Neuron (in vitro differentiated cells): ENCODE data around the gene QRICH2.
A peak's percentile ranks its signal among the peaks of the same experiment; 100 is the strongest.
"Not testable (repeated sequence)": the region's sequence is repeated elsewhere in the genome, so short reads cannot be mapped to it uniquely, and the experiment has no call there.

ENCODE experiments used
- H2AFZ ChIP-seq: one replicate; pipeline ENCODE4 v1.6.1; 2013; ENCODE audit warnings: low read depth, mild to moderate bottlenecking, inconsistent platforms, low read length, moderate library complexity
- H3K27me3 ChIP-seq: one replicate; pipeline ENCODE4 v1.6.1; 2013; ENCODE audit warnings: low read length; ENCODE audit not compliant: insufficient read depth
- H3K36me3 ChIP-seq: one replicate; pipeline ENCODE4 v1.6.1; 2013; ENCODE audit warnings: low read length; ENCODE audit not compliant: insufficient read depth
- H3K4me1 ChIP-seq: one replicate; pipeline ENCODE4 v1.6.1; 2013; ENCODE audit warnings: low read length; ENCODE audit not compliant: insufficient read depth
- H3K4me3 ChIP-seq: 2 replicates; pipeline ENCODE4 v1.5.1; 2013; ENCODE audit warnings: mild to moderate bottlenecking, low read length, moderate library complexity
- H3K9me3 ChIP-seq: one replicate; pipeline ENCODE4 v1.6.1; 2013; ENCODE audit warnings: low read length

The QRICH2 gene

GRCh38 chr17:76248013-76248782 lies 59.9 kb downstream of the QRICH2 start:
- no peaks in the 10 kb centered on the region for H3K9me3 ChIP-seq
- no peak overlapping the region for H2AFZ ChIP-seq
- H3K36me3 ChIP-seq = no peaks in the 10 kb centered on the region
- no peak overlapping the region for H3K4me3 ChIP-seq
- H3K27me3 ChIP-seq = no peaks in the 10 kb centered on the region
- peaks cover 14% of the 10 kb centered on the region for H3K4me1 ChIP-seq

- Histone ChIP-seq H3K9me3 (no peaks in the 10 kb centered on the region), H3K36me3 (no peaks in the 10 kb centered on the region), H3K4me1 (peaks cover 13% of the 10 kb centered on the region), H3K27me3 (no peaks in the 10 kb centered on the region), H3K4me3 (no peak overlapping the region), H2AFZ (no peak overlapping the region)
Measured at GRCh38 chr17:76247304-76247703, 60.8 kb downstream of the QRICH2 start.

GRCh38 chr17:76246080-76247066 lies 61.7 kb downstream of the QRICH2 start:
- no peak overlapping the region for H2AFZ ChIP-seq
- no peaks in the 10 kb centered on the region for H3K27me3 ChIP-seq
- H3K9me3 ChIP-seq = no peaks in the 10 kb centered on the region
- H3K4me3 ChIP-seq = no peak overlapping the region
- H3K4me1 ChIP-seq = peaks cover 10% of the 10 kb centered on the region
- no peaks in the 10 kb centered on the region for H3K36me3 ChIP-seq

- not testable (repeated sequence) for H3K27me3 ChIP-seq, H3K9me3 ChIP-seq, H3K36me3 ChIP-seq, H3K4me3 ChIP-seq, H2AFZ ChIP-seq
- H3K4me1 ChIP-seq = peaks cover 13% of the 10 kb centered on the region
Measured at GRCh38 chr17:76244721-76245120, 63.4 kb downstream of the QRICH2 start.

GRCh38 chr17:76243826-76244679 lies 64.0 kb downstream of the QRICH2 start:
- Histone ChIP-seq H2AFZ (no peak overlapping the region), H3K4me1 (peaks cover 16% of the 10 kb centered on the region), H3K27me3 (no peaks in the 10 kb centered on the region), H3K36me3 (no peaks in the 10 kb centered on the region), H3K9me3 (no peaks in the 10 kb centered on the region), H3K4me3 (no peak overlapping the region)

- Histone ChIP-seq H3K27me3 (no peaks in the 10 kb centered on the region), H2AFZ (no peak overlapping the region), H3K4me3 (peak overlapping the region; percentile 64), H3K9me3 (no peaks in the 10 kb centered on the region), H3K4me1 (peaks cover 17% of the 10 kb centered on the region), H3K36me3 (no peaks in the 10 kb centered on the region)
Measured at GRCh38 chr17:76241691-76242255, 66.3 kb downstream of the QRICH2 start.

- Histone ChIP-seq H3K4me1 (peaks cover 11% of the 10 kb centered on the region), H3K9me3 (no peaks in the 10 kb centered on the region), H2AFZ (peak overlapping the region; percentile 78), H3K36me3 (no peaks in the 10 kb centered on the region), H3K4me3 (peak overlapping the region; percentile 64), H3K27me3 (no peaks in the 10 kb centered on the region)
Measured at GRCh38 chr17:76241204-76241538, 66.9 kb downstream of the QRICH2 start.

GRCh38 chr17:76240461-76241203 lies 67.4 kb downstream of the QRICH2 start, which contains the start of gene RNF157:
Gene RNF157, minus strand, starts transcription at chr17:76240493. Its CDS starts 253 bp downstream, at chr17:76240240.
- H3K27me3 ChIP-seq = no peaks in the 10 kb centered on the region
- H3K4me3 ChIP-seq = peak within 1 kb of the TSS; percentile 64
- no peaks in the 10 kb centered on the region for H3K9me3 ChIP-seq
- no peaks in the 10 kb centered on the region for H3K36me3 ChIP-seq
- H2AFZ ChIP-seq = peak within 1 kb of the TSS; percentile 80
- peaks cover 10% of the 10 kb centered on the region for H3K4me1 ChIP-seq

GRCh38 chr17:76239538-76240274 lies 68.4 kb downstream of the QRICH2 start:
- Histone ChIP-seq H3K4me1 (peaks cover 10% of the 10 kb centered on the region), H3K36me3 (no peaks in the 10 kb centered on the region), H2AFZ (peak overlapping the region; percentile 80), H3K9me3 (no peaks in the 10 kb centered on the region), H3K27me3 (no peaks in the 10 kb centered on the region), H3K4me3 (peak overlapping the region; percentile 64)

GRCh38 chr17:76238847-76239537 lies 69.1 kb downstream of the QRICH2 start:
- Histone ChIP-seq H3K27me3 (no peaks in the 10 kb centered on the region), H3K36me3 (no peaks in the 10 kb centered on the region), H3K9me3 (no peaks in the 10 kb centered on the region), H3K4me1 (peaks cover 10% of the 10 kb centered on the region), H3K4me3 (peak overlapping the region; percentile 64), H2AFZ (no peak overlapping the region)

GRCh38 chr17:76237859-76238313 lies 70.2 kb downstream of the QRICH2 start:
- H3K36me3 ChIP-seq = no peaks in the 10 kb centered on the region
- no peaks in the 10 kb centered on the region for H3K27me3 ChIP-seq
- no peak overlapping the region for H3K4me3 ChIP-seq
- H3K9me3 ChIP-seq = no peaks in the 10 kb centered on the region
- H2AFZ ChIP-seq = no peak overlapping the region
- H3K4me1 ChIP-seq = peaks cover 10% of the 10 kb centered on the region
